Trophoblast cell (in vitro differentiated cells and primary cell): ENCODE results near the gene MPND.
A peak's percentile ranks its signal among the peaks of the same experiment; 100 is the strongest.

Source experiments
- DNase-seq, 2 donors: peaks; one replicate each; pipeline ENCODE4 v3.0.0-alpha.2; 2016
- H2AFZ ChIP-seq: 2 replicates; pipeline ENCODE4 v1.6.1; 2013; ENCODE audit warnings: low read length, moderate library complexity, mild to moderate bottlenecking; ENCODE audit not compliant: insufficient read depth, poor library complexity
- H2AK5ac ChIP-seq: 2 replicates; pipeline ENCODE4 v1.6.1; 2013; ENCODE audit warnings: mild to moderate bottlenecking, low read length
- H2BK120ac ChIP-seq: 2 replicates; pipeline ENCODE4 v1.6.1; 2013; ENCODE audit warnings: low read length, mild to moderate bottlenecking, moderate library complexity; ENCODE audit not compliant: insufficient read depth, poor library complexity
- H2BK12ac ChIP-seq: 2 replicates; pipeline ENCODE4 v1.6.1; 2013; ENCODE audit warnings: mild to moderate bottlenecking, low read length, moderate library complexity
- H2BK5ac ChIP-seq: 2 replicates; pipeline ENCODE4 v1.6.1; 2013; ENCODE audit warnings: low read length, low read depth, moderate library complexity, mild to moderate bottlenecking; ENCODE audit not compliant: poor library complexity
- H3K14ac ChIP-seq: 2 replicates; pipeline ENCODE4 v1.6.1; 2013; ENCODE audit warnings: mild to moderate bottlenecking, low read length
- H3K18ac ChIP-seq: 2 replicates; pipeline ENCODE4 v1.6.1; 2013; ENCODE audit warnings: mild to moderate bottlenecking, low read length
- H3K23ac ChIP-seq: 2 replicates; pipeline ENCODE4 v1.6.1; 2013; ENCODE audit warnings: low read length
- H3K27ac ChIP-seq: 2 replicates; pipeline ENCODE4 v1.5.1; 2013; ENCODE audit warnings: low read depth, mild to moderate bottlenecking, inconsistent platforms, low read length, moderate library complexity
- H3K27me3 ChIP-seq: 2 replicates; pipeline ENCODE4 v1.6.1; 2013; ENCODE audit warnings: inconsistent platforms, mild to moderate bottlenecking, low read length, moderate library complexity; ENCODE audit not compliant: insufficient read depth
- H3K36me3 ChIP-seq, 2 experiments: 1 replicate in 1 of 2; 2 replicates in 1 of 2; pipeline ENCODE4 v1.6.1; 2013; ENCODE audit warnings: low read length in 2 of 2, mild to moderate bottlenecking in 2 of 2, moderate library complexity in 1 of 2; ENCODE audit not compliant: insufficient read depth in 2 of 2, control insufficient read depth in 1 of 2
- H3K4ac ChIP-seq: 2 replicates; pipeline ENCODE4 v1.6.1; 2013; ENCODE audit warnings: low read depth, mild to moderate bottlenecking, low read length, moderate library complexity
- H3K4me1 ChIP-seq, 2 experiments: 1 replicate in 1 of 2; 2 replicates in 1 of 2; pipeline ENCODE4 v1.6.1; 2013; ENCODE audit warnings: low read length in 2 of 2, mild to moderate bottlenecking in 2 of 2, moderate library complexity in 1 of 2; ENCODE audit not compliant: insufficient read depth in 2 of 2, control insufficient read depth in 1 of 2
- H3K4me2 ChIP-seq: 2 replicates; pipeline ENCODE4 v1.6.1; 2013; ENCODE audit warnings: inconsistent platforms, mild to moderate bottlenecking, low read length, moderate library complexity
- H3K4me3 ChIP-seq: 2 replicates; pipeline ENCODE4 v1.5.1; 2013; ENCODE audit warnings: mild to moderate bottlenecking, low read depth, low read length, inconsistent platforms
- H3K79me1 ChIP-seq: one replicate; pipeline ENCODE4 v1.6.1; 2013; ENCODE audit warnings: low read length
- H3K79me2 ChIP-seq: 2 replicates; pipeline ENCODE4 v1.6.1; 2013; ENCODE audit warnings: low read length, mild to moderate bottlenecking; ENCODE audit not compliant: control insufficient read depth, insufficient read depth, poor library complexity
- H3K9ac ChIP-seq: 2 replicates; pipeline ENCODE4 v1.6.1; 2013; ENCODE audit warnings: mild to moderate bottlenecking, low read length
- H3K9me3 ChIP-seq: 2 replicates; pipeline ENCODE4 v1.6.1; 2013; ENCODE audit warnings: low read depth, mild to moderate bottlenecking, control low read depth, inconsistent platforms, low read length; ENCODE audit not compliant: insufficient read depth
- H4K12ac ChIP-seq: 2 replicates; pipeline ENCODE4 v1.6.1; 2013; ENCODE audit warnings: low read depth, mild to moderate bottlenecking, low read length, moderate library complexity
- H4K8ac ChIP-seq: 2 replicates; pipeline ENCODE4 v1.6.1; 2013; ENCODE audit warnings: low read depth, mild to moderate bottlenecking, low read length, moderate library complexity
- H4K91ac ChIP-seq: one replicate; pipeline ENCODE4 v1.6.1; 2013; ENCODE audit warnings: low read depth, mild to moderate bottlenecking, low read length, moderate library complexity
- WGBS: extraction: QIAGEN DNeasy Blood & Tissue Kit; methylation state at CpG from one replicate; pipeline ENCODE4 v1.1.7; 2013; ENCODE audit warnings: missing lambda C conversion rate; ENCODE audit not compliant: insufficient read length, insufficient coverage; ENCODE audit errors: extremely low coverage; 5-methylcytosine and 5-hydroxymethylcytosine counted together

Gene MPND

GRCh38 chr19:4329858-4330257, 13.5 kb upstream of the MPND start:
- no peak overlapping the region for H3K4ac ChIP-seq
- no CpG with 5 or more reads among the region's 19 CpGs for WGBS
- no peak for DNase-seq

GRCh38 chr19:4334929-4335570, 8.3 kb upstream of the MPND start:
- H3K9ac ChIP-seq: no peak overlapping the region
- H3K4me3 ChIP-seq: no peak overlapping the region
- no peak overlapping the region for H4K12ac ChIP-seq
- no peak overlapping the region for H3K14ac ChIP-seq
- no peak overlapping the region for H3K18ac ChIP-seq
- no peak overlapping the region for H4K8ac ChIP-seq
- H3K27me3 ChIP-seq: no peaks in the 10 kb centered on the region
- no peak overlapping the region for H3K4me2 ChIP-seq
- no peak for DNase-seq
- no peak overlapping the region for H2BK5ac ChIP-seq
- no peak overlapping the region for H2BK120ac ChIP-seq
- H2AFZ ChIP-seq: no peak overlapping the region
- no peak overlapping the region for H4K91ac ChIP-seq
- H3K79me1 ChIP-seq: peaks cover 7% of the 10 kb centered on the region
- peaks cover 0 to 5% of the 10 kb centered on the region in 2 experiments for H3K4me1 ChIP-seq
- no peak overlapping the region for H2AK5ac ChIP-seq
- WGBS: 100% methylated on average over 4 of the region's 7 CpGs
- H3K23ac ChIP-seq: no peak overlapping the region
- no peak overlapping the region for H3K4ac ChIP-seq
- peaks cover 4% of the 10 kb centered on the region for H3K9me3 ChIP-seq
- peaks cover 2% of the 10 kb centered on the region for H3K79me2 ChIP-seq
- H3K36me3 ChIP-seq: peaks cover 3% of the 10 kb centered on the region in 2 experiments
- no peak overlapping the region for H2BK12ac ChIP-seq
- no peak overlapping the region for H3K27ac ChIP-seq

More at GRCh38 chr19:4329858-4330257, 13.5 kb upstream of the MPND start:
- Histone ChIP-seq H3K9ac (no peak overlapping the region), H3K27ac (no peak overlapping the region), H3K27me3 (no peaks in the 10 kb centered on the region), H3K4me1 (peaks cover 13 to 15% of the 10 kb centered on the region in 2 experiments), H3K9me3 (peaks cover 12% of the 10 kb centered on the region), H3K14ac (no peak overlapping the region), H4K91ac (no peak overlapping the region), H3K79me1 (no peaks in the 10 kb centered on the region), H2AK5ac (no peak overlapping the region), H3K36me3 (peaks cover 5 to 6% of the 10 kb centered on the region in 2 experiments), H2BK12ac (no peak overlapping the region), H2BK5ac (no peak overlapping the region), H4K12ac (no peak overlapping the region), H3K4me2 (no peak overlapping the region), H3K79me2 (no peaks in the 10 kb centered on the region), H3K23ac (no peak overlapping the region), H2AFZ (no peak overlapping the region), H4K8ac (no peak overlapping the region), H3K18ac (no peak overlapping the region), H2BK120ac (no peak overlapping the region), H3K4me3 (no peak overlapping the region)

- peaks cover 4% of the 10 kb centered on the region for H3K9me3 ChIP-seq
- H4K91ac ChIP-seq: peak overlapping the region; percentile 50
- peak overlapping the region; percentile 81 for H4K8ac ChIP-seq
- no CpG with 5 or more reads among the region's 14 CpGs for WGBS
- peak overlapping the region; percentile 6 for H3K9ac ChIP-seq
- H3K79me1 ChIP-seq: peaks cover 13% of the 10 kb centered on the region
- H3K18ac ChIP-seq: peak overlapping the region; percentile 54
- peaks cover 4% of the 10 kb centered on the region for H3K79me2 ChIP-seq
- DNase-seq: peak in 1 of 2 donors; percentile 17
- peak overlapping the region; percentile 36 for H2BK120ac ChIP-seq
- peak overlapping the region; percentile 37 for H2BK5ac ChIP-seq
- H3K14ac ChIP-seq: peak overlapping the region; percentile 13
- H3K4me1 ChIP-seq: peaks cover 5 to 11% of the 10 kb centered on the region in 2 experiments
- peaks cover 3% of the 10 kb centered on the region in 2 experiments for H3K36me3 ChIP-seq
- H3K27me3 ChIP-seq: no peaks in the 10 kb centered on the region
- H4K12ac ChIP-seq: peak overlapping the region; percentile 70
- peak overlapping the region; percentile 44 for H2AK5ac ChIP-seq
- H3K23ac ChIP-seq: no peak overlapping the region
- H3K4me2 ChIP-seq: peak overlapping the region; percentile 60
- peak overlapping the region; percentile 7 for H2BK12ac ChIP-seq
- H3K27ac ChIP-seq: peak overlapping the region; percentile 10
- H3K4ac ChIP-seq: peak overlapping the region; percentile 44
- peak overlapping the region; percentile 56 for H2AFZ ChIP-seq
- H3K4me3 ChIP-seq: peak overlapping the region; percentile 17
Measured at GRCh38 chr19:4337906-4338440, 5.4 kb upstream of the MPND start.

- peak within 1 kb of the TSS; percentile 13 for H3K14ac ChIP-seq
- peak within 1 kb of the TSS; percentile 70 for H4K12ac ChIP-seq
- no peaks in the 10 kb centered on the region for H3K36me3 ChIP-seq
- peak within 1 kb of the TSS; percentile 81 for H4K8ac ChIP-seq
- peak within 1 kb of the TSS; percentile 60 for H3K4me2 ChIP-seq
- peaks cover 17% of the 10 kb centered on the region for H3K79me1 ChIP-seq
- no peak within 1 kb of the TSS for H3K23ac ChIP-seq
- H3K27ac ChIP-seq: peak within 1 kb of the TSS; percentile 10
- no CpG with 5 or more reads among the region's 27 CpGs for WGBS
- peak within 1 kb of the TSS; percentile 48 for H3K4me3 ChIP-seq
- H3K27me3 ChIP-seq: no peaks in the 10 kb centered on the region
- H2BK5ac ChIP-seq: peak within 1 kb of the TSS; percentile 37
- H2BK120ac ChIP-seq: peak within 1 kb of the TSS; percentile 36
- peaks cover 5 to 11% of the 10 kb centered on the region in 2 experiments for H3K4me1 ChIP-seq
- DNase-seq: peak; percentile 75 to 86
- H3K9ac ChIP-seq: peak within 1 kb of the TSS; percentile 68
- H3K18ac ChIP-seq: peak within 1 kb of the TSS; percentile 54
- H2BK12ac ChIP-seq: peak within 1 kb of the TSS; percentile 73
- H2AFZ ChIP-seq: peak within 1 kb of the TSS; percentile 56
- H2AK5ac ChIP-seq: peak within 1 kb of the TSS; percentile 44
- peak within 1 kb of the TSS; percentile 44 for H3K4ac ChIP-seq
- peak within 1 kb of the TSS; percentile 69 for H4K91ac ChIP-seq
- peaks cover 4% of the 10 kb centered on the region for H3K9me3 ChIP-seq
- H3K79me2 ChIP-seq: peaks cover 6% of the 10 kb centered on the region
Measured at GRCh38 chr19:4338441-4339355, 4.7 kb upstream of the MPND start, which contains the start of gene STAP2. STAP2 (minus strand) TSS chr19:4338827; CDS start chr19:4338753, 74 bp downstream.
